Measurements from ENCODE around the gene PPP1R3D. TPM values are rescaled to one million over a fixed set of nuclear protein-coding genes. Genes with fewer than 3 reads are reported as not detected.

Gene PPP1R3D
- total RNA-seq, 1 experiment from 2014 or later = 3.1 TPM

GRCh38 chr20:59942245-59942644, 2.1 kb upstream of the PPP1R3D start:
- H2BK20ac ChIP-seq (ENCODE audit: low read depth, low read length, poor library complexity, severe bottlenecking) = no peak overlapping the region
- no peak overlapping the region for H2BK5ac ChIP-seq (ENCODE audit: insufficient read length, low read length)
- no peak overlapping the region for H3K4me2 ChIP-seq (ENCODE audit: insufficient read depth, insufficient read length, low read length)
- no peaks in the 10 kb centered on the region for H3K79me2 ChIP-seq (ENCODE audit: insufficient read depth, low read length)
- Mint-ChIP-seq H3K4me1 (peaks cover 19 to 23% of the 10 kb centered on the region in 2 experiments), H3K27me3 (ENCODE audit: low read depth) (peaks cover 19% of the 10 kb centered on the region), H3K27ac (no peak overlapping the region), H3K36me3 (ENCODE audit: insufficient read depth in 1 of 3, low read depth in 3 of 3) (peaks cover 13 to 27% (median 24%) of the 10 kb centered on the region in 3 experiments), H3K9me3 (peaks cover 6% of the 10 kb centered on the region in 2 experiments; a peak in 3 of 5 replicates), H3K4me3 (no peak overlapping the region)
- no peaks in the 10 kb centered on the region for H3K79me1 ChIP-seq (ENCODE audit: insufficient read depth, low read depth, low read length, poor library complexity, severe bottlenecking)
- H4K91ac ChIP-seq (ENCODE audit: insufficient read length, low read depth, low read length) = no peak overlapping the region
- H3K18ac ChIP-seq (ENCODE audit: insufficient read length, low read depth, low read length) = no peak overlapping the region
- H3K9ac ChIP-seq (ENCODE audit: extremely low read depth, insufficient read length, low read length) = no peak overlapping the region
- no peak overlapping the region for H2AFZ ChIP-seq (ENCODE audit: low read length)
- H3K56ac ChIP-seq (ENCODE audit: insufficient read length, low read depth, low read length) = no peak overlapping the region
- no peak overlapping the region for H3K27ac ChIP-seq (ENCODE audit: insufficient read length, low read depth, low read length)
- no peak overlapping the region for H3T11ph ChIP-seq (ENCODE audit: low read length)
- no peaks in the 10 kb centered on the region for H3K4me1 ChIP-seq (ENCODE audit: insufficient read depth, low read length)
- H4K8ac ChIP-seq (replicated peaks; ENCODE audit: insufficient read length, low read depth, low read length) = no peak overlapping the region
- H4K20me1 ChIP-seq (ENCODE audit: control insufficient read depth, insufficient read depth, insufficient read length) = no peaks in the 10 kb centered on the region
- no CpG with 5 or more reads among the region's 2 CpGs for WGBS (ENCODE audit: extremely low coverage, insufficient read length, low lambda C conversion rate)
- no peak overlapping the region for H3K14ac ChIP-seq (ENCODE audit: insufficient read depth, low read length)
- no peak overlapping the region for H2BK120ac ChIP-seq (ENCODE audit: low read depth, low read length, poor library complexity, severe bottlenecking)
- no peak overlapping the region for H2BK15ac ChIP-seq (ENCODE audit: low read depth, low read length)
- no peak overlapping the region for H2BK12ac ChIP-seq (ENCODE audit: insufficient read length, low read depth, low read length)
- TF ChIP-seq, protein P1, sequence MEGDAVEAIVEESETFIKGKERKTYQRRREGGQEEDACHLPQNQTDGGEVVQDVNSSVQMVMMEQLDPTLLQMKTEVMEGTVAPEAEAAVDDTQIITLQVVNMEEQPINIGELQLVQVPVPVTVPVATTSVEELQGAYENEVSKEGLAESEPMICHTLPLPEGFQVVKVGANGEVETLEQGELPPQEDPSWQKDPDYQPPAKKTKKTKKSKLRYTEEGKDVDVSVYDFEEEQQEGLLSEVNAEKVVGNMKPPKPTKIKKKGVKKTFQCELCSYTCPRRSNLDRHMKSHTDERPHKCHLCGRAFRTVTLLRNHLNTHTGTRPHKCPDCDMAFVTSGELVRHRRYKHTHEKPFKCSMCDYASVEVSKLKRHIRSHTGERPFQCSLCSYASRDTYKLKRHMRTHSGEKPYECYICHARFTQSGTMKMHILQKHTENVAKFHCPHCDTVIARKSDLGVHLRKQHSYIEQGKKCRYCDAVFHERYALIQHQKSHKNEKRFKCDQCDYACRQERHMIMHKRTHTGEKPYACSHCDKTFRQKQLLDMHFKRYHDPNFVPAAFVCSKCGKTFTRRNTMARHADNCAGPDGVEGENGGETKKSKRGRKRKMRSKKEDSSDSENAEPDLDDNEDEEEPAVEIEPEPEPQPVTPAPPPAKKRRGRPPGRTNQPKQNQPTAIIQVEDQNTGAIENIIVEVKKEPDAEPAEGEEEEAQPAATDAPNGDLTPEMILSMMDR (conservative IDR thresholded peaks at IDR 0.05) = no peak
- peaks cover 7% of the 10 kb centered on the region; the same call in 1 of the 2 replicates for H3K27me3 ChIP-seq (ENCODE audit: insufficient read depth, low read length)
- peaks cover 4% of the 10 kb centered on the region for H3K23me2 ChIP-seq (ENCODE audit: insufficient read length, low read depth, low read length, poor library complexity, severe bottlenecking)
- no peak overlapping the region for H3K23ac ChIP-seq (ENCODE audit: insufficient read length, low read depth, low read length)
- no peak overlapping the region for H4K5ac ChIP-seq (ENCODE audit: insufficient read length, low read depth, low read length)
- DNase-seq = no peak
- H2AK5ac ChIP-seq (ENCODE audit: insufficient read length, low read length) = no peak overlapping the region
- no peaks in the 10 kb centered on the region for H3K9me3 ChIP-seq (ENCODE audit: control insufficient read depth, low read depth, low read length)
- H3K4ac ChIP-seq (ENCODE audit: low read depth, low read length) = no peak overlapping the region

Measured in H9 (cell line).